NCI-H1694 treated with DMSO at 0.1 percent for 48 hours (cell line): ENCODE results near the gene PEAR1.

Experiments used
- DNase-seq: peaks from one replicate; lab custom pipeline; 2025; lab: John Stamatoyannopoulos, UW

The PEAR1 gene

GRCh38 chr1:156936721-156937220 is 43.3 kb downstream of the PEAR1 start:
- DNase-seq, result no peak

- no peak for DNase-seq
Observed at GRCh38 chr1:156937883-156938282, 44.4 kb downstream of the PEAR1 start.

- DNase-seq, result no peak
Observed at GRCh38 chr1:156938813-156939212, 45.3 kb downstream of the PEAR1 start.

- DNase-seq, result no peak
Observed at GRCh38 chr1:156939786-156940334, 46.3 kb downstream of the PEAR1 start.

GRCh38 chr1:156941675-156942074 is 48.2 kb downstream of the PEAR1 start:
- DNase-seq, result no peak

- no peak for DNase-seq
Observed at GRCh38 chr1:156942176-156942575, 48.7 kb downstream of the PEAR1 start.

- DNase-seq, result no peak
Observed at GRCh38 chr1:156942576-156942975, 49.1 kb downstream of the PEAR1 start.

- no peak for DNase-seq
Observed at GRCh38 chr1:156943756-156944155, 50.2 kb downstream of the PEAR1 start.

GRCh38 chr1:156944268-156944667 is 50.8 kb downstream of the PEAR1 start:
- no peak for DNase-seq

GRCh38 chr1:156944848-156945247 is 51.3 kb downstream of the PEAR1 start:
- no peak for DNase-seq

- peak; percentile 81 for DNase-seq
Observed at GRCh38 chr1:156945881-156946661, 52.6 kb downstream of the PEAR1 start.

GRCh38 chr1:156947127-156947526 is 53.6 kb downstream of the PEAR1 start:
- DNase-seq, result no peak

- no peak for DNase-seq
Observed at GRCh38 chr1:156947818-156948525, 54.5 kb downstream of the PEAR1 start.

GRCh38 chr1:156948708-156949107 is 55.2 kb downstream of the PEAR1 start:
- DNase-seq, result no peak

- no peak for DNase-seq
Observed at GRCh38 chr1:156949127-156949526, 55.6 kb downstream of the PEAR1 start.

- DNase-seq, result no peak
Observed at GRCh38 chr1:156951371-156951770, 57.9 kb downstream of the PEAR1 start.

- no peak for DNase-seq
Observed at GRCh38 chr1:156953571-156953970, 60.1 kb downstream of the PEAR1 start.

GRCh38 chr1:156956333-156956732 is 62.8 kb downstream of the PEAR1 start:
- DNase-seq, result no peak

GRCh38 chr1:156957634-156958033 is 64.1 kb downstream of the PEAR1 start:
- DNase-seq, result no peak

- no peak for DNase-seq
Observed at GRCh38 chr1:156958247-156958714, 64.8 kb downstream of the PEAR1 start.

- no peak for DNase-seq
Observed at GRCh38 chr1:156959414-156959813, 65.9 kb downstream of the PEAR1 start.

- DNase-seq, result no peak
Observed at GRCh38 chr1:156959925-156960324, 66.4 kb downstream of the PEAR1 start.

GRCh38 chr1:156961709-156962108 is 68.2 kb downstream of the PEAR1 start:
- no peak for DNase-seq
